ENCODE measurements around the gene ELAVL4.

DNA sequence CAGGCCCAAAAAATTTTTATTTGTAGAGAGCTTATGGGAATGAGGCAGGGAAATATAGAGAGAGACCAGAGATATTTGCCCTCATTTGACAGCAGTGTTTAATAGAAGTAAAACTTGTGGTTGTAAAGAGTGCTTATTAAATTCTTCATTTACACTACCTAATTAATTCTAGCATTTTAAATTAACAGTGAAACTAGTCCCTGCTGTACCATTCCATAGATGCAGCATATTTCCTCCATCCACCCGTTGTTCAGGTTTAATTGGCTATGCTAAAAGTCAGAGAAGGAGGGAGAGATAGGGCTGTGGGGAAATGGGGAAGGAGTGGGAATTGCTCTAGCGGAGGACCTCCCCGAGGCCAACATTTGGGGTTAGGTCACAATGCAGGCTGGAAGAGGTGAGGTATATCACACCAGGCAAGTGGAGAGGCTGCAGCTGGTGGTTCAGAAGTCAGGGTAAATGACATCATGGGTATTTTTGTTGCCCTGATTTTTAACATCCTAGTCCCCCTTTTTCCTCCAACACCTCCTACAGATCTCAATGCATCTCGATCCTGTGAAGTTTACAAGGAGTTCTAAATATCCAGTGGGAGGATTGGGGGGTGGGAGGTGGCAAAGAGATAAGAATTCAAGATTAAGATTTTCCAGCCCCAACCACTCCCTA, 38.6 kb downstream of the ELAVL4 start:
- no peak for TF ChIP-seq POLR2A (IDR thresholded peaks at IDR 0.05)
- TF ChIP-seq, protein P1, sequence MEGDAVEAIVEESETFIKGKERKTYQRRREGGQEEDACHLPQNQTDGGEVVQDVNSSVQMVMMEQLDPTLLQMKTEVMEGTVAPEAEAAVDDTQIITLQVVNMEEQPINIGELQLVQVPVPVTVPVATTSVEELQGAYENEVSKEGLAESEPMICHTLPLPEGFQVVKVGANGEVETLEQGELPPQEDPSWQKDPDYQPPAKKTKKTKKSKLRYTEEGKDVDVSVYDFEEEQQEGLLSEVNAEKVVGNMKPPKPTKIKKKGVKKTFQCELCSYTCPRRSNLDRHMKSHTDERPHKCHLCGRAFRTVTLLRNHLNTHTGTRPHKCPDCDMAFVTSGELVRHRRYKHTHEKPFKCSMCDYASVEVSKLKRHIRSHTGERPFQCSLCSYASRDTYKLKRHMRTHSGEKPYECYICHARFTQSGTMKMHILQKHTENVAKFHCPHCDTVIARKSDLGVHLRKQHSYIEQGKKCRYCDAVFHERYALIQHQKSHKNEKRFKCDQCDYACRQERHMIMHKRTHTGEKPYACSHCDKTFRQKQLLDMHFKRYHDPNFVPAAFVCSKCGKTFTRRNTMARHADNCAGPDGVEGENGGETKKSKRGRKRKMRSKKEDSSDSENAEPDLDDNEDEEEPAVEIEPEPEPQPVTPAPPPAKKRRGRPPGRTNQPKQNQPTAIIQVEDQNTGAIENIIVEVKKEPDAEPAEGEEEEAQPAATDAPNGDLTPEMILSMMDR (IDR thresholded peaks at IDR 0.05) = no peak

Measured in uterus (tissue), 2 donors.